Hepatic stellate cell (primary cell): ENCODE results near the gene YTHDC1.
"Not testable (repeated sequence)": the region's sequence is repeated elsewhere in the genome, so short reads cannot be mapped to it uniquely, and the experiment has no call there.

ENCODE experiments used
- DNase-seq: peaks from one replicate; pipeline ENCODE4 v3.0.0; 2011; ENCODE audit warnings: low spot score

Gene YTHDC1

GRCh38 chr4:68288393-68288740, 61.5 kb downstream of the YTHDC1 start:
- no peak for DNase-seq

- no peak for DNase-seq
Measured at GRCh38 chr4:68287704-68288392, 62.0 kb downstream of the YTHDC1 start.

GRCh38 chr4:68283714-68284113, 66.2 kb downstream of the YTHDC1 start:
- no peak for DNase-seq

GRCh38 chr4:68283095-68283494, 66.8 kb downstream of the YTHDC1 start:
- DNase-seq: no peak

GRCh38 chr4:68281796-68282740, 67.8 kb downstream of the YTHDC1 start:
- DNase-seq: not testable (repeated sequence)

GRCh38 chr4:68278029-68278428, 71.9 kb downstream of the YTHDC1 start:
- no peak for DNase-seq

- DNase-seq: no peak
Measured at GRCh38 chr4:68277627-68278026, 72.3 kb downstream of the YTHDC1 start.

- no peak for DNase-seq
Measured at GRCh38 chr4:68272860-68273259, 77.0 kb downstream of the YTHDC1 start.

- peak; percentile 20 for DNase-seq
Measured at GRCh38 chr4:68272380-68272779, 77.5 kb downstream of the YTHDC1 start.

- DNase-seq: peak; percentile 29
Measured at GRCh38 chr4:68271851-68272357, 78.0 kb downstream of the YTHDC1 start.

- peak; percentile 8 for DNase-seq
Measured at GRCh38 chr4:68267433-68267944, 82.4 kb downstream of the YTHDC1 start.

- no peak for DNase-seq
Measured at GRCh38 chr4:68264875-68265565, 84.9 kb downstream of the YTHDC1 start.
